ENCODE measurements around the gene ZNF205.

GRCh38 chr16:3161235-3162018 lies 49.0 kb downstream of the ZNF205 start:
- no peak for TF ChIP-seq CTCF (IDR thresholded peaks at IDR 0.05)
- TF ChIP-seq POLR2A (IDR thresholded peaks at IDR 0.05), result no peak
